H9 (cell line): Measurements from ENCODE around the gene SDK1. TPM values are rescaled to one million over a fixed set of nuclear protein-coding genes. Genes with fewer than 3 reads are reported as not detected.

Source experiments
- DNase-seq: peaks from one replicate; pipeline ENCODE4 v3.0.0-alpha.2; 2017
- H2AFZ ChIP-seq: one replicate; pipeline ENCODE4 v1.6.1; 2013; ENCODE audit warnings: mild to moderate bottlenecking, low read length, control low read depth, moderate library complexity
- H2AK5ac ChIP-seq: 2 replicates; pipeline ENCODE4 v1.6.1; 2013; ENCODE audit warnings: low read length, control low read depth, mixed read lengths; ENCODE audit not compliant: insufficient read length
- H2BK120ac ChIP-seq: one replicate; pipeline ENCODE4 v1.6.1; 2013; ENCODE audit warnings: low read depth, mild to moderate bottlenecking, low read length, control low read depth, inconsistent platforms; ENCODE audit not compliant: poor library complexity, severe bottlenecking
- H2BK12ac ChIP-seq: 2 replicates; pipeline ENCODE4 v1.6.1; 2013; ENCODE audit warnings: low read length, control low read depth, mixed read lengths, low read depth; ENCODE audit not compliant: insufficient read length
- H2BK15ac ChIP-seq: 2 replicates; pipeline ENCODE4 v1.6.1; 2013; ENCODE audit warnings: low read depth, low read length, control low read depth
- H2BK20ac ChIP-seq: one replicate; pipeline ENCODE4 v1.6.1; 2013; ENCODE audit warnings: low read depth, mild to moderate bottlenecking, low read length, control low read depth, inconsistent platforms; ENCODE audit not compliant: poor library complexity, severe bottlenecking
- H2BK5ac ChIP-seq: 2 replicates; pipeline ENCODE4 v1.6.1; 2013; ENCODE audit warnings: low read length, control low read depth, mixed read lengths; ENCODE audit not compliant: insufficient read length
- H3K14ac ChIP-seq: 2 replicates; pipeline ENCODE4 v1.6.1; 2013; ENCODE audit warnings: low read length, control low read depth; ENCODE audit not compliant: insufficient read depth
- H3K18ac ChIP-seq: 2 replicates; pipeline ENCODE4 v1.6.1; 2013; ENCODE audit warnings: low read depth, mild to moderate bottlenecking, mixed read lengths, low read length, control low read depth; ENCODE audit not compliant: insufficient read length
- H3K23ac ChIP-seq: 2 replicates; pipeline ENCODE4 v1.6.1; 2013; ENCODE audit warnings: low read length, control low read depth, mixed read lengths, low read depth; ENCODE audit not compliant: insufficient read length
- H3K23me2 ChIP-seq: 2 replicates; pipeline ENCODE4 v1.6.1; 2013; ENCODE audit warnings: low read depth, mild to moderate bottlenecking, mixed read lengths, low read length, control low read depth; ENCODE audit not compliant: insufficient read length, poor library complexity, severe bottlenecking
- H3K27ac ChIP-seq: 2 replicates; pipeline ENCODE4 v1.5.1; 2013; ENCODE audit warnings: low read length, control low read depth, mixed read lengths, low read depth; ENCODE audit not compliant: insufficient read length
- H3K27me3 ChIP-seq: 2 replicates; pipeline ENCODE4 v1.6.1; 2013; ENCODE audit warnings: low read length, control low read depth, inconsistent platforms; ENCODE audit not compliant: insufficient read depth
- H3K4ac ChIP-seq: 2 replicates; pipeline ENCODE4 v1.6.1; 2013; ENCODE audit warnings: low read depth, mild to moderate bottlenecking, control low read depth, inconsistent platforms, low read length, moderate library complexity
- H3K4me1 ChIP-seq: 2 replicates; pipeline ENCODE4 v1.6.1; 2013; ENCODE audit warnings: low read length, control low read depth, inconsistent platforms; ENCODE audit not compliant: insufficient read depth
- H3K4me2 ChIP-seq: 2 replicates; pipeline ENCODE4 v1.6.1; 2013; ENCODE audit warnings: low read length, control low read depth, mixed read lengths; ENCODE audit not compliant: insufficient read length, insufficient read depth
- H3K56ac ChIP-seq: 2 replicates; pipeline ENCODE4 v1.6.1; 2013; ENCODE audit warnings: low read depth, mild to moderate bottlenecking, mixed read lengths, low read length, control low read depth; ENCODE audit not compliant: insufficient read length
- H3K79me1 ChIP-seq: 2 replicates; pipeline ENCODE4 v1.6.1; 2013; ENCODE audit warnings: low read depth, mild to moderate bottlenecking, moderate library complexity, low read length, control low read depth, inconsistent platforms; ENCODE audit not compliant: insufficient read depth, poor library complexity, severe bottlenecking
- H3K79me2 ChIP-seq: 2 replicates; pipeline ENCODE4 v1.6.1; 2013; ENCODE audit warnings: low read length, control low read depth, inconsistent platforms; ENCODE audit not compliant: insufficient read depth
- H3K9ac ChIP-seq: 2 replicates; pipeline ENCODE4 v1.6.1; 2013; ENCODE audit warnings: low read length, control low read depth, mixed read lengths; ENCODE audit not compliant: insufficient read length; ENCODE audit errors: extremely low read depth
- H3K9me3 ChIP-seq: one replicate; pipeline ENCODE4 v1.6.1; 2013; ENCODE audit warnings: low read depth, low read length, inconsistent platforms; ENCODE audit not compliant: control insufficient read depth
- H3T11ph ChIP-seq: one replicate; pipeline ENCODE4 v1.6.1; 2013; ENCODE audit warnings: mild to moderate bottlenecking, low read length, control low read depth, inconsistent platforms
- H4K20me1 ChIP-seq: one replicate; pipeline ENCODE4 v1.6.1; 2013; ENCODE audit not compliant: control insufficient read depth, insufficient read length, insufficient read depth
- H4K5ac ChIP-seq: 2 replicates; pipeline ENCODE4 v1.6.1; 2013; ENCODE audit warnings: low read depth, mild to moderate bottlenecking, mixed read lengths, low read length, control low read depth; ENCODE audit not compliant: insufficient read length
- H4K8ac ChIP-seq: replicated peaks from 2 replicates; pipeline ENCODE4 v1.6.1; 2013; ENCODE audit warnings: low read length, control low read depth, mixed read lengths, low read depth; ENCODE audit not compliant: insufficient read length
- H4K91ac ChIP-seq: 2 replicates; pipeline ENCODE4 v1.6.1; 2013; ENCODE audit warnings: low read depth, mild to moderate bottlenecking, moderate library complexity, mixed read lengths, low read length, control low read depth; ENCODE audit not compliant: insufficient read length
- H3K27ac Mint-ChIP-seq, 3 experiments: 2 replicates in 2 of 3; 3 replicates in 1 of 3; pipeline ENCODE4 v1.8.0; 2020 to 2021; ENCODE audit warnings: mixed read lengths in 3 of 3, mild to moderate bottlenecking in 1 of 3, moderate library complexity in 1 of 3
- H3K27me3 Mint-ChIP-seq: 2 replicates; pipeline ENCODE4 v1.8.0; 2021; ENCODE audit warnings: low read depth, mild to moderate bottlenecking, moderate library complexity, mixed read lengths
- H3K36me3 Mint-ChIP-seq, 3 experiments: 2 replicates in 2 of 3; 3 replicates in 1 of 3; pipeline ENCODE4 v1.8.0; 2020 to 2021; ENCODE audit warnings: low read depth in 3 of 3, mixed read lengths in 3 of 3; ENCODE audit not compliant: insufficient read depth in 1 of 3
- H3K4me1 Mint-ChIP-seq, 2 experiments: 2 replicates each; pipeline ENCODE4 v1.8.0; 2020; ENCODE audit warnings: mixed read lengths in 2 of 2
- H3K4me3 Mint-ChIP-seq, 2 experiments: 2 replicates in 1 of 2; 3 replicates in 1 of 2; pipeline ENCODE4 v1.8.0; 2020 to 2021; ENCODE audit warnings: mild to moderate bottlenecking in 2 of 2, mixed read lengths in 2 of 2, moderate library complexity in 1 of 2
- H3K9me3 Mint-ChIP-seq, 2 experiments: 2 replicates in 1 of 2; 3 replicates in 1 of 2; pipeline ENCODE4 v1.8.0; 2020; ENCODE audit warnings: mild to moderate bottlenecking in 2 of 2, mixed read lengths in 2 of 2, moderate library complexity in 1 of 2
- CTCF ChIP-seq: fragments of 200-600 bp; sonication (generic); conservative IDR thresholded peaks from 3 replicates; pipeline ENCODE4 v1.8.0; 2021; ENCODE audit warnings: antibody characterized with exemption, mild to moderate bottlenecking
- WGBS: extraction: QIAGEN DNeasy Blood & Tissue Kit; methylation state at CpG from one replicate; pipeline ENCODE4 v1.1.7; 2013; ENCODE audit warnings: missing lambda C conversion rate, low lambda C conversion rate, mixed read lengths; ENCODE audit not compliant: insufficient read length; ENCODE audit errors: extremely low coverage; 5-methylcytosine and 5-hydroxymethylcytosine counted together
- total RNA-seq: library from RNA; stranded (reverse); gene quantifications from 2 replicates; pipeline ENCODE4 v1.2.1, GENCODE V29; 2021

Gene SDK1
- total RNA-seq, 1 experiment from 2014 or later = 8.7 TPM

- no peak overlapping the region for H3K56ac ChIP-seq
- H3K4me3 Mint-ChIP-seq = no peak overlapping the region
- H3K4me1 ChIP-seq = no peaks in the 10 kb centered on the region; the same call in 1 of the 2 replicates
- H3K4me2 ChIP-seq = no peak overlapping the region
- no peak overlapping the region for H2BK15ac ChIP-seq
- H3K9me3 Mint-ChIP-seq = peaks cover 0 to 7% of the 10 kb centered on the region in 2 experiments; a peak in 2 of 5 replicates
- no peak overlapping the region for H4K8ac ChIP-seq
- H3K27me3 Mint-ChIP-seq = peaks cover 2% of the 10 kb centered on the region
- no peaks in the 10 kb centered on the region for H3K23me2 ChIP-seq
- no peak overlapping the region for H3T11ph ChIP-seq
- no peak overlapping the region for H4K5ac ChIP-seq
- H2BK120ac ChIP-seq = no peak overlapping the region
- no peak for DNase-seq
- TF ChIP-seq CTCF = no peak
- no peaks in the 10 kb centered on the region for H3K79me1 ChIP-seq
- H3K4me1 Mint-ChIP-seq = peaks cover 35 to 51% of the 10 kb centered on the region in 2 experiments
- no peaks in the 10 kb centered on the region for H3K27me3 ChIP-seq
- no peak overlapping the region for H3K14ac ChIP-seq
- H2AK5ac ChIP-seq = no peak overlapping the region
- H3K23ac ChIP-seq = no peak overlapping the region
- H2BK5ac ChIP-seq = no peak overlapping the region
- H3K9me3 ChIP-seq = no peaks in the 10 kb centered on the region
- no peak overlapping the region; a peak in 1 of 7 replicates for H3K27ac Mint-ChIP-seq
- H2BK20ac ChIP-seq = no peak overlapping the region
- no peak overlapping the region for H3K18ac ChIP-seq
- no peaks in the 10 kb centered on the region for H3K79me2 ChIP-seq
- H2BK12ac ChIP-seq = no peak overlapping the region
- no peak overlapping the region for H3K4ac ChIP-seq
- no peak overlapping the region for H4K91ac ChIP-seq
- H3K36me3 Mint-ChIP-seq = no peaks in the 10 kb centered on the region; a peak in 2 of 7 replicates
- no peaks in the 10 kb centered on the region for H4K20me1 ChIP-seq
- WGBS = no CpG with 5 or more reads among the region's 3 CpGs
- no peak overlapping the region for H3K9ac ChIP-seq
- no peak overlapping the region for H3K27ac ChIP-seq
- H2AFZ ChIP-seq = no peak overlapping the region
These were observed 20.6 kb upstream of the SDK1 start for GRCh38 chr7:3280445-3280844.
